Erythroblast (primary cell): ENCODE data around the gene PALLD.

Experiments
- DNase-seq, 2 experiments: peaks; one replicate each; lab custom pipeline; 2025; lab: John Stamatoyannopoulos, UW
- GATA1 ChIP-seq: IDR thresholded peaks from 2 replicates; pipeline ENCODE4 v1.6.1; 2011; ENCODE audit warnings: low read depth, mild to moderate bottlenecking, control low read depth, low read length, moderate library complexity
- POLR2A ChIP-seq: IDR thresholded peaks from 2 replicates; pipeline ENCODE4 v1.6.1; 2011; ENCODE audit warnings: mild to moderate bottlenecking, low read length

PALLD gene

GRCh38 chr4:168610911-168611530 lies 114.2 kb downstream of the PALLD start:
- no peak for DNase-seq

DNA sequence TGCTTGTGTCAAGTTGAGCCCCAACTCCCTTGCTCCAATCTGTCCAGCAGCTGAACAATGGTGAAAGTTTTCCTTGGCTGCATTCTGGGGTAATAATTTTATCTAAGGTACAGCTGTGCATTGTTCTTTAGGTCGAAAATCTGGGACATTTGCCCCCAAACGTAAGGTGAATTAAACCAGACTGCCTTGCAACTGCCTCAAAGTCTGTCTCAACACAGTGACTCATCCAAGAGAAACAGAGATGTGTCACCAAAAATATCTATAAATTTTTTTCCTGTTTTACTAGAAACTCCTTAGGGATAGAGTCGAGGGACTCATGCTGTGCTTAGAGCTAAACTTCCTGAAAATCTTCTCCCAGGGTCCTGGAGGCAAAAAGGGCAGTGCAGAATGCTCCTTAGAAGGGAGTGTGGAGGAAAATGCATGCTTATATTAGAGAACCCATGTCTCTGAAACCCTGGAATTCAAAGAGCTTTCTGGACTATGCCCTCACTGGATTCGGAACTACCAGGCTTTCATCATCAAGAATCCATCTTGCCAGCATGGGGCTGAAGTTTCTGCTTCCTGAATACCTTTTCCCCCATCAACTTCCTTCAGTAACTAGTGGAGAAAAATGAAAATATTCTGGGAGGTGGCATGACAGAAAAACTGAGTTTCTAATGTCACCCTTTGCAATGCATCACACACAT lies 115.7 kb downstream of the PALLD start:
- TF ChIP-seq POLR2A = no peak
- no peak for TF ChIP-seq GATA1
- DNase-seq = no peak

More at GRCh38 chr4:168610911-168611530, 114.2 kb downstream of the PALLD start:
- TF ChIP-seq GATA1 = no peak
- TF ChIP-seq POLR2A = no peak

DNA sequence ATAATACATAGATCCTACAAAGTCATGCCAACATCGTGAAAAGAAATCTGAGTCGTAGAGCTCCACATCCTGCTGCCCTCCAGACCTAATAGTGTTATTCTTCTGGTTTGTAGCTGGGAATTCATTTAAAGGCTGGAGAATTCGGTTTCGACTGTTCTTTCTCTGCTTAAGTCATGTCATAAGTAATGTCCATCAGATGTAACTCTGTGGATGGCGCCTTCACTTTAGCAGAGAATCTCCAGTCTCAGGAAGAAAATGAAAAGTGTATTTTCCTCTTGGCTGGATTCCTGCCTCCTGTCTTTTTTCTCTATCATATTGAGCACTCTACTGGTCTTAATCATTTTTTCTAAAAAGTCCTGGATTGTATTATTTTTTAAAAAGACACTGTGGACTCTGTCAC lies 117.0 kb downstream of the PALLD start:
- no peak for DNase-seq
- TF ChIP-seq GATA1 (no peak), POLR2A (no peak)

- DNase-seq = no peak
- TF ChIP-seq POLR2A = no peak
- no peak for TF ChIP-seq GATA1
These were observed 117.6 kb downstream of the PALLD start for GRCh38 chr4:168614281-168615057.

DNA sequence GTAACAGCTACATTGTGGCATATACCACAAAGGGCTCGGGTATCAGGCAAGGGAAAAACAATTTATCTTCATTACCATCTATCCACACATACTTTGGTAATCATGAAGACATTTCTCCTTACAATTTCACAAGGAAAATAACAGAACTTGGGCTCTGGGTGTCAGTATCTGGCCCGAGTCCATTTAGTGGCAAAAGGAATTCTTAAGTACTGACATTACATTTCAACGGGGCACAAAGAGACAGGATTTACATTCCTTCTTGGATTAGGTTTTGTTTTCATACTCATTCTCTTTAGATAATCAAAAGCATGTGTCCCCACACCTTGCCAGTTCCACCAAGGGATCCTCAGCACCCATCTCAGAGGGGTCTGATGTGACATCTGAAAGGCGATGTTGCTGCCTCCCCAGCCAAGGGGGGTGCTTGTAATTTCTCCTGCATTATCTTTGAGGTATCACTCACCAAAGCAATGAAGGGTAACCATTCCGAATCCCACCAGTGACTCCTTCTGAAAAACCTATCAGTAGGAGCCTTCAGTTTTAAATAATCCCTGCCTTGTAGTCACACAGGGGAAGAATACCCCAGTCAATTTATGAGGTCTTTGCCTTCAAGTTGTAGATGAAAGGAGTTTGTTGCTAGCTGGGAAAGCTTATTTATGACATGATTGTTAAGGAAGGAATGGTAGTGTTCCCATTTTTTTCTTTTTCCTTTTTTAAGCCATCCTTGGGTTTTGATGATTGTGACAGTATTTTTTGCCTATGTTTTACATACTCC lies 118.6 kb downstream of the PALLD start:
- no peak for TF ChIP-seq POLR2A
- TF ChIP-seq GATA1 = no peak
- no peak for DNase-seq

DNA sequence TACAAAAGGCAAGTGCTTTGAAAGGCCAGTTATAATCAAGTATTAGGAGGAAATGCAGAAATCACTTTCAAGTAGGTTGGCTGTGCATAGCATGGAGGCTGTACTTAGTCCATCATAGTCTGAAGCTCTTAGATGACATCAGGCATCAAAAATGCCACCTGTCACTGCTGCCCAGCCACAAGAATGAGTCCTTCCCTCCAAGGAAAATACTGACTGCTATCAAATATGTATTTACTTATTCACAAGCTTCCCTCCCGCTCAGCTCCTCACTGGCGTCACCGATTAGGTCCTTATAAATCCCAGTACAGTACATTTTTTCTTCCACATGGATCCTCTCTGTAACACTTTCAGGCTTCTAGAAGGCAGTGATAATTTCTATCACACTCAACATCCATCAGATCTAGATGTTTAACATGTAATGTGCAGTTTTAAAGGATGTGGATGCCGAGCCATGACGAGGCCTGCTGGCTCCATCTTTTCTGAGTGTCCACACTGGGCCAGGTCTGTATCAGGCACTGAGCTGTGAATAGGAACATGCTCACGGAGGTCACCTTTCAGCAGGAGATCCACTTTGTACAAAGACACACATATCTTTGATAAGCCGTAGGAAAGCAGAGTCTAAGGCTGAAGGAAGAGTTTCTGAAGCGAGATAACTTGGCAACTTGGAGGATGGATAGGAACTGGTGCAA lies 121.9 kb downstream of the PALLD start:
- TF ChIP-seq POLR2A (no peak), GATA1 (no peak)
- DNase-seq = no peak

- no peak for TF ChIP-seq GATA1
- no peak for TF ChIP-seq POLR2A
- DNase-seq = no peak
These were observed 122.4 kb downstream of the PALLD start for GRCh38 chr4:168619266-168619631.

GRCh38 chr4:168621806-168622589 lies 125.1 kb downstream of the PALLD start:
- TF ChIP-seq GATA1 (no peak), POLR2A (no peak)

DNA sequence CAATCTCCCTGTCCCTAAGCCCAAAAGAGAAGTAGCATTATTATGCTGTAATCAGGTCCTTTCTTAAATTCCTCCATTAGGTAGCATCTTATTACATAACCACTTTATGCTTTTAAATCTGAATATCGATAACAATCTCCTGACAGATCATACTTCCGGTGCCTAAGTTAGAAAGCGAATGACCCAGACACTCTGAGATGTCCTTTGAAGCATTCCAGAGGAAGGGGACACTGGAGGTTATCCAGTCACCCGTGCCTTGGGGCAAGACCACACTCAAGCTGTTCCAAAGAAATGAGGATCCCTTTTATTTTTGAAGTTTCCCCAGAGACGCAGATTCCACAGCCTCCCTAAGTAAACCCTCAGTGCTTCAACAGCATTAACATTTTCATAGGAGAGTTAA lies 125.7 kb downstream of the PALLD start:
- no peak for DNase-seq
- TF ChIP-seq GATA1 (no peak), POLR2A (no peak)

More at GRCh38 chr4:168621806-168622589, 125.1 kb downstream of the PALLD start:
- no peak for DNase-seq

DNA sequence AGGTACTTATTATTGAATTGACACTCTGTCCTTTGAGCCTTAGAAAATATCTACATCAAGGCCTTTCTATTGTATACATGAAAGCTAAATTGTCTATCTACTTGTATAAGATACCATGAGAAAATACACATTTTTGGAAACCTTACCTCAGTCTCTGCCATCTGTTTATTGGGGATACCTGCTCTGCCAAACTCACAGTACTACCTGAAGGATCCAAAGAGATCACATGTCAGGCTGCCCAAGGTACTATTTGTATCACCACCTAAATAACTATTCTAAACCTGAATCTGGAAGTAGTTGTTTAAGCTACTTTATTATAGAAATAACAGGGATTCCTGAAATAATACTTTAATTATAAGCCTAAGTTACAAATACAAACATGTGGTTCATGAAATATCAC lies 126.2 kb downstream of the PALLD start:
- DNase-seq = no peak
- TF ChIP-seq POLR2A (no peak), GATA1 (no peak)

GRCh38 chr4:168623484-168623883 lies 126.6 kb downstream of the PALLD start:
- TF ChIP-seq GATA1 (no peak), POLR2A (no peak)
- no peak for DNase-seq

GRCh38 chr4:168628251-168628650 lies 131.4 kb downstream of the PALLD start:
- TF ChIP-seq POLR2A = no peak
- no peak for TF ChIP-seq GATA1
- no peak for DNase-seq

DNA sequence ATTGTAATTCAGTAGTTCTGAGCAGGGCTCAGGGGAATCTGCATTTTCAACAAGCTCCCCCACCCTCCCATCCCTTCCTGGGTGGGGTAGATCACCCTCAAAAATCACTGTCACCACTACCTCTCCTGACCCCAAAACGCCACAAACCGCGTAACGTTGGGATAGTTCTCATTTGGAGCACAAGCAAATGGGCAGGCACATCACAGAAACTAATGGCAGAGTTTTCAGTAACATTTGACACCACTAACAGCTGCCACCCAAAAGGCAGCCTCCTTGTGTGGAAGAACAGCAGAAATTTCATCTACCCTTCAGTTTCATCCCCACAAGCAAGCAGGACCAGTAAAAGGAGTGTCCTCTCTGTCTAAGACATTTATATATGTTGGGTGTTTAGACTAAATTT lies 132.7 kb downstream of the PALLD start:
- TF ChIP-seq GATA1 (no peak), POLR2A (no peak)
- no peak for DNase-seq
